Stimulated activated CD8-positive, alpha-beta memory T cell treated with anti-CD3 and anti-CD28 coated beads, Interleukin-15, amount 100 ng/mL, for 24 hours (primary cell): ENCODE measurements around the gene VWC2.
"Not testable (repeated sequence)": the region's sequence is repeated elsewhere in the genome, so short reads cannot be mapped to it uniquely, and the experiment has no call there.

ENCODE experiments used
- DNase-seq: peaks from one replicate; pipeline ENCODE4 v3.0.0-alpha.2; 2020; ENCODE audit warnings: low read depth

The VWC2 gene

DNA sequence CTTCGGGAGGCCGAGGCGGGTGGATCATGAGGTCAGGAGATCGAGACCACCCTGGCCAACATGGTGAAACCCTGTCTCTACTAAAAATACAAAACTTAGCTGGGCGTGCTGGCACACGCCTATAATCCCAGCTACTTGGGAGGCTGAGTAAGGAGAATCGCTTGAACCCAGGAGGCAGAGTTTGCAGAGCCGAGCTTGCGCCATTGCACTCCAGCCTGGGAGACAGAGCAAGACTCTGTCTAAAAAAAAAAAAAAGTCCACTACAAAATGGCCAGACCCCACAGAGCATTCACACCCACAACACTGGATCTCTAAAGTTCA is 78.1 kb downstream of the VWC2 start:
- DNase-seq: not testable (repeated sequence)

DNA sequence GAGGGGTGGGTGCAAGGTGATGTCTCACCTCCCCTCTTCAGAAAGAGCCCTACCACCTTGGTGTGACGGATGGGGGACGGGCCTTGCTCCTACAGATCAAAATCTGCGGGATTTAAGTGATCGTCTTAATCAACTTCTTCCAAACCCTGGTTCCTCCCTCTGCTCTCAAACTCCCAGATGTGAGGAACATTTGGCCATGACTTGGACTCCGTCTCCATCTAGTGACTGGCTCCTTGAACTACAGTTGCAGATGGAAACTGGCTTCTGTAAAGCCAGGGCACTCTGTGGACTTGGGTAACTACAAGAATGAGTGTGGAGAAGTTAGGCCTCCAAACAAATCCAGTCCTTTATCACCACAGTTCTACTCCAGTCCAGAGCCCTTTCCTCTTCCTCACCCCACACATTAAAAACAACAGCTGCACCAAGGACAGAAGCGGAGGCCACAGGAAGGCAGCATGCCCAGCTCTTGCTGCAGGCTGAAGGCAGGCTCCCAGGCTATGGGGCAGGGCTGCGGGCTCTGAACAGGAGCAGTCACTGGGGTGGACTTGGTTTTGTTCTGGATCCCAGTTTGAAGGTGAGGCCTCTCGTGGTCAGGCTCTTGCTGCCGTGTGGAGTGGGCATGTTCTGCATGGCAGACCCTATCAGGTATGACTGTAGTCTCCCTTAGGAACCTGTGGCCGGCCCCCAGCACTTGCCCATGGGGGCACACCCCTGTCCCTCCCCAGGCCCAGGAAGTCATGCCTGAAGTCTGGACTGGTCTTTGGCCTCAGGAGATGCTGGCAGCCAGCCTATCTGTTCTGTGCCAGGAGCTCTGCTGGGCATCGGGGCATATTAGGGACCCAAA is 79.4 kb downstream of the VWC2 start:
- DNase-seq: no peak

DNA sequence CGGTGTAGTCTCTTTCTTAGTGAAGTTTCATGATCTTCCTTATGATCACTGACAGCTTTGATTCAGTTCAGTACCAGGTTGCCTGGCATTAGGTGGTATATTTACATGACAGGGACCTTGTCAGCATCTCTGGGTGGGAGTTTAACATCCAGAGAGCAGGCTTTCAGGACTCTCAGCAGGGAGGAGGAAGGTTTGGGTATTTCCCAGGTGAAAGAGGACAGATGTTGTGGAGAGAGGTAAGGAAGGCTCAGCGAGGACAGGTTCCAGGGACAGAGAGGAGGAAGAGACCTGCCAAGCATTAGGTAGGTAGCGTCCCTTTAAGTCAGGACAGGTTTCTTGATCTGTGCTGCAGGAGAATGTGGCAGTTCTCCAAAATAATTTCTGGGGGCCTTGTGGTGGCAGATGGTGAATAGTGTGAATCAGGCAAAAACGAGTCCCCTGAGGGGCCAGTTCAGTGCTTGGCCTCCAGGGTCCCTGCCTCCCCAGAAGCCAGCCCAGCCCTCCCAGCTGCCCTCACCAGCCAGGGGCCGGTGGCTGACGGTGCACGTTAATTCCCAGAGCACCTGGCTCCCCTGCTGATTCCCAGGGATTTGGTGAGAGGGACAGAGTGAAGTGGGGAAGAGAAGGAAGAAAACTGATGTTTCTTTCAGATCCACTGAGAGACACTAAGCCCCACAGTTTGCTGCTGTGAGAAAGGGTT is 82.0 kb downstream of the VWC2 start:
- no peak for DNase-seq

- no peak for DNase-seq
These were observed 86.9 kb downstream of the VWC2 start for GRCh38 chr7:49860293-49860692.

GRCh38 chr7:49866076-49866735 is 92.8 kb downstream of the VWC2 start:
- DNase-seq: no peak

- DNase-seq: no peak
These were observed 93.5 kb downstream of the VWC2 start for GRCh38 chr7:49866910-49867309.

DNA sequence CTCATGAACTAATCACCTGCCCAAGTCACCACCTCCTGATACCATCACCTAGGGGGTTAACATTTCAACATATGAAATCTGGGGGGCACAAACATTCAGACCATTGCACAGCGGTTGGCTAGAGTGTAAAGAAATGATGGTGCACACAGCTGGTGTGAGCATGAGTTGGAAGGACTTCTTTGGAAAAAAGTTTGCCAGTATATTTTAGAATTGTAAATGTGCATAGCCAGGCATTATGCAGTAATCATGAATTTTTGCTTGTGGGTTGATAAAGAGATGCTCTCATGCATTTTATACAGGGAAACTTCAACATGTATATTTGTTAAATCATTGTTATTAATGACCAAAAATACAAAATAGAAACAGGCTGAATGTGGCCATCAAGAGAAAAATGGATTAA is 100.0 kb downstream of the VWC2 start:
- no peak for DNase-seq

GRCh38 chr7:49875336-49875735 is 101.9 kb downstream of the VWC2 start:
- DNase-seq: no peak

- no peak for DNase-seq
These were observed 102.8 kb downstream of the VWC2 start for GRCh38 chr7:49876202-49876601.

DNA sequence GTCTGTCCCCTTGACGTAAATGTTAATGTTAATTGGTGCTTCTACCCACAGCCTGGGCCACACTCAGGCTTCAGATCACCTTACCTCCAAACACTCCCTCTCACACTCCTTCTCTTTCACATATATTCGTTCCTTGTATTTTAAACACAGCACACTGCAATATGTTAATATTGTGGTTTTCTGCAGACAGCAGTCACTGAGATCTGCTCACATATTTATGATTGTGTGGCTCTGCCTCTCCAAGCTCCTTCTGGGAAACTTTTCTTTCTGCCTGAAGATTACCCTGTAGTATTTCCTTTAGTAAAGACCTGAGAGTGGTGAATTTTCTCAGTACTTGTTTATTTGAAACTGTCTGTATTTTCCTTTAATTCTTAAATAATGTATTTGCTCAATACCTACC is 104.7 kb downstream of the VWC2 start:
- no peak for DNase-seq

DNA sequence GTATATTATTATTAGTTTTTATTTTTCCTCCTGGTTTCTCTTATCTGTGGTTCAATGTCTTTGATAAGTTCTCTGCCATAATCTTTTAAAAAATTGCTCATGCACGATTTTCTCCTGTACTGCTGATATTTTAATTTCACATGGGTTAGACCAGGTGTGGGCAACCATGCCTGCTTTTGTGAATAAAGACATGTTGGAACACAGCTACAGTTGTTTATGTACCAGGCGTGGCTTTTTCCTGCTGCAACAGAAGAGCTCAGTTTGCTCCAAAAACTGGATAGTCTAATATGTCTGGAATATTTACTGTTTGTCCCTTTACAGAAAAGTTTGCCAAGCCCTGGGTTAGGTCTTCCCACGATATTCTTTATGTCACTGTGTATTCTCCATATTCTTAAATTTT is 105.2 kb downstream of the VWC2 start:
- no peak for DNase-seq

DNA sequence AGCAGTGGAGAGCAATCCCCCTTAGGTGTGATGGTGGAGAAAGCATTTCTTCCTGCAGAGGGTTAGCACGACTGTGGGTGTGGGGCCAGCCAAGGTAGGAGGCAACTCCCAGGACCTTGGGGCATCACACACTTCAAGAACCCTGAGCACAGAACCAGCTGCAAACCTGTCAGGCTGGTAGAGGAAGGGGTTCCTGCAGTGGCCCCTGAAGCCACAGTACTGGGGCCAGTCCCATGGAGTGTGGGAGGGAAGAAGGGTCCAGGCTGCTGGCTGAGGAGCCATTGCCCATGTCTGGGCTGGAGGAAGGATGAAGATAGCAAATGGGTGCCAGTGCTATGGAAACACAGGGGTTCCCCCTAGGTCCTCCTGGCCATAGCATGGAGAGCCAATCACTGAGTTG is 110.5 kb downstream of the VWC2 start:
- no peak for DNase-seq

- DNase-seq: no peak
These were observed 112.3 kb downstream of the VWC2 start for GRCh38 chr7:49885593-49886285.

DNA sequence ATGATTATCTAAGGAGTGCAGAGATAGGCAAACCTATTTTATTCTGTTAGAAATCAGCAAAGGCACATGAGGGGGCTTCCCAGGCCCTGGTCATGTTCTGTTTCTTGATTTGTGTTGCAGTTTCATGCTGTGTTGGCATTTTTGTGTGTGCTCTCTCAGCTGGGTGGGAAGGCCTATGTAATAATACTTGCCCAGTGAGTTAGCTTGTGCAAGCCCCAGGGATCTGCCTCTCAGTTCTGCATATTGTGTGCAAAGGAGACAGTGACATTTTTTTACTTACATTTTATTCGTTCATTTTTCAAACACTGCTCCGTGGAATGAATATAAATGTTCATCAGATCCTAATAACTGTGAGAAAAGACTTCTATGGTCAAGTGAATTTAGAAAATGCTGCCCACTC is 119.0 kb downstream of the VWC2 start:
- no peak for DNase-seq

GRCh38 chr7:49893131-49893530 is 119.7 kb downstream of the VWC2 start:
- DNase-seq: no peak

- DNase-seq: no peak
These were observed 121.1 kb downstream of the VWC2 start for GRCh38 chr7:49894543-49894942.

DNA sequence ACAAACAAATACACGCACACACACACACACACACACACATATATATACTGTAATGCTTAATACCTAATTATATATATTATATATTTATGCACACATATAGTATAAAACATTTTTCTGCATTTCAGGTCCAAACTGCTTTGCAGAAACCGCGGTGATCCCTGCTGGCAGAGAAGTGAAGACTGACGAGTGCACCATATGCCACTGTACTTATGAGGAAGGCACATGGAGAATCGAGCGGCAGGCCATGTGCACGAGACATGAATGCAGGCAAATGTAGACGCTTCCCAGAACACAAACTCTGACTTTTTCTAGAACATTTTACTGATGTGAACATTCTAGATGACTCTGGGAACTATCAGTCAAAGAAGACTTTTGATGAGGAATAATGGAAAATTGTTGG is 138.5 kb downstream of the VWC2 start:
- DNase-seq: no peak

- no peak for DNase-seq
These were observed 153.3 kb downstream of the VWC2 start for GRCh38 chr7:49926720-49927119.

- DNase-seq: no peak
These were observed 154.2 kb downstream of the VWC2 start for GRCh38 chr7:49927631-49928030.

DNA sequence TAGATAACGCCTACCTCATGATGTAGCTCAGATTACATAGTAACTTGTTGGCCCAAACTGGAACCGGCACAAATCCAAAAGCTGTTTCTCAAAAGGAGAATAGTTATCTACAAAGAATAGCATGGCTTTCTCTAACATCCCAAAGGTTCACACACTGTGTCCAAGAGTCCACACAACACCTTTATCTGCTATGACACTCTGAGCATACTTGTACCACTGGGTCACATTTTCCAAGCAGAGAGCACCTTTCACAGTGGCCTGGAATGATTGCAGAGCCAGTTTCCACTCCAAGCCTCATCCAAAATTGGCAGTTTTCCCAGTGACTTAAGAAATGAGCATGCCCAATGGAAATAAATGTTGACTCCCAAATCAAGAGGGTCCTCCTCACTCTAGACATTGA is 155.3 kb downstream of the VWC2 start:
- no peak for DNase-seq

GRCh38 chr7:49931627-49932026 is 158.2 kb downstream of the VWC2 start:
- no peak for DNase-seq

DNA sequence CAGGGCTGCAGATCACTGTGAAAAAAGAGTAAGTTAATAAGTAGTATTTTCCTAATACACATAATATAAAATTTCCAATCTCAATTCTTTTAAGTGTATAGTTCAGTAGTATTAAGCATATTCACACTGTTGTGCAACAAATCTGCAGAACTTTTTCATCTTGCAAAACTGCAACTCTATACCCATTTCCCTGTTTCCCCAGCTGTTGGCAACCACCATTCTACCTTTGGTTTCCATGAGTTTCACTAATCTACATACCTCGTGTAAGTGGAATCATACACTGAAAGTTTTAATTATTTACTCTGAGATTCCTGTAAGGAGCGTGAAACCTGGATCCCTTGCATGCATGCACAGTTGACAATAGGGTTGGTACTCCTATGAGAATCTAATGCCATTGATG is 164.2 kb downstream of the VWC2 start:
- no peak for DNase-seq
